GM18867 (cell line): ENCODE data around the gene KIAA1217.
A peak's percentile ranks its signal among the peaks of the same experiment; 100 is the strongest.
"Not testable (repeated sequence)": the region's sequence is repeated elsewhere in the genome, so short reads cannot be mapped to it uniquely, and the experiment has no call there.

Experiments used
- ATAC-seq: cut with Tn5 transposase; IDR thresholded peaks from one replicate; pipeline ENCODE4 v1.9.1; 2021; ENCODE audit warnings: mild to moderate bottlenecking, moderate library complexity; ENCODE audit not compliant: unreplicated experiment

The KIAA1217 gene

DNA sequence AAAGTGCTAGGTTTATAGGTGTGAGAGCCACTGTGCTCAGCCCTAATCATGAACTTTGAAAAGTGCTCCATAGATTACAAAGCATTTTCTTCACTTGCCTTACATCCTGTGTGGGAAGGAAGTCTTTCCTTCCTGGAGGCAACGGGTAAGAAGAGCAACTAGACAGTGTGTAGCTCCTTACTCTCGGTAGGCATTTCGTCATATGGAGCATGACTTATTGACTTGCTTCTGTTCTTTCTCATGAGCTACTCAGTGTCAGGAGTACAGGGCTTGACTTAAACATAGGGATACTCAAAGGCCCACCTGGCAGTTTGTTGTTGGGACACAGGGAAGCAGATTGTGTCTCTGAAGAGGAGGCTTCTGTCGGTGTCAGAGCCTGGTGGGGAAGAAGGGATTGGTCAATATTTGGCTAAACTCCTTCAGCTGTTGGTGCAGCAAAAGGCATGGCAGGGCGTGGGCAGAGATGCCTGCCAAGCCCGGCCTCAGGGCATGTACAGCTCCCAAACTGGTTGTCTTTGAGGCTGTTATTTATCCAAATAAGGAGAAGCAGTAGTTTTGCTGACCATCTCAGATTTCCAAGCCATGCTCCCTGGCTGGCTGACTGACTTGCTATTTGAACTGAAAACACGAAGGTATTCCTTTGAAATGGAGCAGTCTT is 248.9 kb downstream of the KIAA1217 start:
- no peak for ATAC-seq

DNA sequence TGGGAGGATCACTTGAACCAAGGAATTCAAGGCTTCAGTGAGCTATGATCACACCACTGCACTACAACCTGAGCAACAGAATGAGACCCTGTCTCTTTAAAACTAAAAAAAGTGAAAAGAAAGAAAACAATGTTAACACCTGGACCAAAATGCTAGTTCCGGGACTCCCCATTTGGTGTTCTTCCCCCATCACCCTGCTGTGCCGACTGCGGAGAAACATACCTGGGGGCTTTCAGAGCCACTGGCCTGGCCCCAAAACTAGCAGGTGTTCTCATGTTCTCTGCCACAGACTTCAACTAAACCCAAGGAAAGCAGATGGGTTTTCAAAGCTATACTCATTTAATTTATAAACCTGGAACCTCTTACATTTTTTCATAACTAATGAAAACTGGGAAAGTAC is 250.9 kb downstream of the KIAA1217 start:
- ATAC-seq = no peak

DNA sequence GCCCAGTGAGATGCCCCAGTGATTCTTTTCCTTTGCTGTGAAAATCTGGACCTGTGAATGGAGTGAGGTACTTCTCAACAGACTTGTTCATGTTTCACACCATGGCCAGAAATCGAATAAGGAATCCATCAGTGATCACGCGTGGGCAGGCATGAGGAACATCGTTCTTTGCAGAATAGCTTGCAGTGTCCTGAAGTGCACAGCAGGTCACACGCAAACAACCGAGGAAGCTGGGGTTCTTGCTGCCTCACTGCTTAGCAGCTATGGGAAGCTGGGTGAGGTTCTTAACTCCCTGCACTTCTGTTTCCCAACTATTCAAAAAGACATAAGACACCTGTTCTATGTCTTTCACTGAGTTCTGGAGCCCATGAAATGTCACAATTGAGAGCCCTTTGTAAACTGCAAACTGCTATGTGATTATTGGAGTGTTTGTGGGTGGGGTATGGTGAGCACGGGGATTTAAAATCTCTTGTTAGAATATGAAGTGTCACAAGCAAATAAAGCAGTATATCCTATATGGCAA is 253.4 kb downstream of the KIAA1217 start:
- ATAC-seq = no peak

- ATAC-seq = no peak
Measured at GRCh38 chr10:24462889-24463552, 254.1 kb downstream of the KIAA1217 start.

DNA sequence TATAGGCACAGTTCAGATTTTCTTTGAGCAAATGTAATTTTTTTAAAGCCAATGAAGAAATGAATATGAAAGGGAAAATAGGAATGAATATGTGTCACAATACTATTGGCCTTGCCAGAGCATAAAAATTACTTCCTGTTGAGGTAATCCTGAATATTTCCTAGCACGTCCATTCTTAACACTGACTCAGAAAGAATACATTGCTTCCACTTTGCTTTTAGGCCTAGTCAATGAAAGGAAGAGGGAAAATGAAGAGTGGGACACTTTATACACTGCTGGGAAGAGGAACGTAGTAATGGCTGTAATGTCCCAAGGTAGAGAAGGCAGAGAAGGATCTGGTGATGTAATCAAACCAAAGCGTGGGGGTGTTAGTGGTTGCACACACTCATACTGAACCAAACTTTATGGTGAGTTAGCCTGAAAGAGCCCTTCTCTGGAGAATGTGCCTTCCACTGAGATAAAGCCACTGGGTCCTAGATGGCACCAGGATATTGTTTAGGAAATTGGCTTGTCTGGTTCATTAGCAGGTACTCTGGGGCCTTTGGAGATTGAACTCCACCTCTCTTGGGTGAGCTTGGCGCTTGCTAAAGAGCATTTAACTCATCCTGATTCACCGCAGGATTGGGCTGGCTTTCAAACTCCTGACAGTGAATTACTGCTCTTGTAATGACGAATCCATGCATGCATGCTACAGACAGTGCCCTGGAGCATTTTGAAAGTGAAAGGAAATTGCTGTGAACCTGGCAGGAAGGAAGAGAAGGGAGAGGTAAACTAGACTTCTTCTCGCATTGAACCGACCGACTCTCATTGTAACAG is 254.9 kb downstream of the KIAA1217 start:
- ATAC-seq = peak; percentile 73

GRCh38 chr10:24465124-24465874 is 256.4 kb downstream of the KIAA1217 start:
- ATAC-seq = no peak

DNA sequence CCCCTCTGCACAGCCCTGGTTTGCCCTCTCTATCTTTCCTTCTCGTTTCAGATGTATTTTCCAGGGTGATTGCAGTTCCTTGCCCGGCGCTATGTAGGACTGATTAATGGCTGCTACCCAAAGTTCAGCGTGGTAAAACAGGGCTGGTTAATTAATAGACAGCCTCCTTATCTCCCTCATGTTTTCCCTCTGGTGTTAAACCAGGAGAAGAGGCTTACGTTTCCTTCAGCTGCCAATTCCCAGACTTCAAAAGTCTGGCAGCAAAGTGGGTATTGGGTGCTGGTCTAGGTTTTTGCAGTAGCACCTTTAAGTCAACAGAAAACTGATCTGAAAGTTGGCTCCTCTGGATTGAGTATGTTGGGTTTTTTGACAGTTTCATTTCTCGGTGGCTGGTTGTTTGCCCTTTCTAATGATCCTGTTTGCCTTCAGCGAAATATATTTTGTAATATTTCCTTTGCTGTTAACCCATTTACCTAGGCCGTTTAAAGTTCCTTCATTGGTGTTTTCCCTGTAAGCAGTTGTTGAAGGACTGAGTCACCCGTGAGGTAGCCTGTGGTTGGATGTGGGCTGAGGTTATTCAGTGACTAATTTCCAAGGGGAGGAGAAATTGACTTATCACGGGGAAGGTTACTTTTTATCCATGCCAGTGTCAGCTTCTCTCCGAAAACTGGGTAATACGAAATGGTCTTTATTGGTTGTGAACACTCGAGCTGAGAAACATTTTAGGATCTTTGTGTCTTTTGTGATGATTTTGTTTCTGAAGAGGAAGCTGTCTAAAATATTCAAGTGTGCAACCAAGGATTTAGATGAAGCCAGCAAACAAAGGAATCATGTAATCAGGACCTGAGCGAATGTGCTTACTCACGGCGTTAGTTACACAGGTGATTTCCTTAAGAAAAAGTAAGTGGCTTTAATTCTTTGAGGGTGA is 257.2 kb downstream of the KIAA1217 start:
- ATAC-seq = peak; percentile 61

GRCh38 chr10:24467136-24467535 is 258.2 kb downstream of the KIAA1217 start:
- no peak for ATAC-seq

GRCh38 chr10:24467605-24468004 is 258.7 kb downstream of the KIAA1217 start:
- ATAC-seq = no peak

DNA sequence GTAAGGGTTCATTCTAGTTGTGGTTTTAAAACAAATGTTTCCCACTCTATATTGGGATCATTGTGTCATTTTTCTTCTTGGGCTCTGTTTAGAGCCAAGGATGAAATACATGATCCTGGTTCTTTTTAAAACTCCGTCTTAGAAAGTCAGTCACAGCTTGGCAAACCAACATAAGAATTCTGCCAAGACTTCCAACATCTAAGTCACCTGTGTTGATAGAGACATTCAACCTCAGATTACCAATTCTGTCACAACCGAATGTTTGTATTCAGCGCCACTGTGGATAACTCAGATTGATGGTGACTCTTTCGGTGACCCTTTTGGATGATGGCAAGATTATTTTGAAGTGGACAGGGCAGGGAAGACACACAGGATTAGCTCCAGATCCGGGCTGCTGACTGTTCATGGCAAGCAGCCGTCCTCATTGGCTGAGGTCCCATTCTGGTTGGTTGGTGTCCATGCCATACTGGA is 259.4 kb downstream of the KIAA1217 start:
- no peak for ATAC-seq

DNA sequence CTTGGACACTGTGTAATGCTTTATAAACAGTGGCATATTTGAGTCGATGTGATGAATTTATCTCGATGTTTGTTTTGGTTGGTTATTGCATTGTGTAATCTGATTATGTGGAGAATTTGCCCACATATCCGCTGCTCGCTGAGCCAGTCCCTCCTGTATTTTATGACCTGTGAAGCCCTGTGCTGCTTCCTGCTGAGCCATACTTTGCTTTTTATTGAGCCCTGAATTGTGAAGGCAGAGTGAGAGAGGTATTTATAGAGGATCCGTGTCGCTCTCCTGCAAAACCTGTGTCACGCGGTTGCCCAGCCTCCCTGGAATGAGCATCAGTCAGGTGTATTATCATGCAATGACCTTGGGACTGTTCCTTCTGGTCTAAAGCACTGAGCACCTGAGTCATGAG is 261.1 kb downstream of the KIAA1217 start:
- ATAC-seq = no peak

GRCh38 chr10:24475598-24475997 is 266.7 kb downstream of the KIAA1217 start:
- no peak for ATAC-seq

DNA sequence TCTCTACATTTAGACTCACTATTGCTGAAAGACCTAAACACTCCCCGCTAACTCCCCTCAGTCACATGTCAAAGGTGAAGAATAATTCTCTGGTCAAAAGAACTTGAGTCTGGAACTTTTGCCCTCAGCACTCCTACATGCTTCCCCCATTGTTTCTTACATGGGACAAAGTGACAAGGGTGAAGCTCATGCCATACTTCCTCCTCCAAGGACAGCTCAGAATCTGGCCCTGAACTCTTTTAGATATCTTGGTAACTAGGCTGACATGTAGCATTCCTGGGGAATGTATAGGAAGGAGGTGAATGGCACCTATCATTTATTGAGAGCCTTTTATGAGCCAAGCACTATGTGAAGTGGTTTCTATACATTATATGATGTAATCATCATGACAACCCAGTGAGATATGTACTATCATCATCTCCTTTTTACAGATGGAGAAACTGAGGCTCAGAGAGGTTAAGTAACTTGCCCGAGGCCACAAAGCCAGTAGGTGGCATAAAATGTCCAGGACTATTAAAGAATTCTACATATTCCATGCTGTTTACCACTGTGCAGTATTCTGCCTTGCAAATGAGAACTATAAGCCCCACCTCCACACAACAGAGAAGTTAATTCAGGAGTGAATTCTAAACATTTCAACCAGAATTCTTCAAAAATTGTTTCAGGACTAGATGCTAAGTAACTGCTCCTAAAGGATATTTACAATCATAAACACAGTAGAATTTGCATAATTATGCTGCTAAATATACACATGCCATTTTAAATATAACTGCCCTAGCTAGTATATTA is 268.2 kb downstream of the KIAA1217 start:
- ATAC-seq = no peak

- no peak for ATAC-seq
Measured at GRCh38 chr10:24477915-24478314, 269.0 kb downstream of the KIAA1217 start.

GRCh38 chr10:24479806-24480205 is 270.9 kb downstream of the KIAA1217 start:
- ATAC-seq = no peak

GRCh38 chr10:24480447-24480846 is 271.5 kb downstream of the KIAA1217 start:
- ATAC-seq = no peak

GRCh38 chr10:24481241-24481640 is 272.3 kb downstream of the KIAA1217 start:
- ATAC-seq = no peak

DNA sequence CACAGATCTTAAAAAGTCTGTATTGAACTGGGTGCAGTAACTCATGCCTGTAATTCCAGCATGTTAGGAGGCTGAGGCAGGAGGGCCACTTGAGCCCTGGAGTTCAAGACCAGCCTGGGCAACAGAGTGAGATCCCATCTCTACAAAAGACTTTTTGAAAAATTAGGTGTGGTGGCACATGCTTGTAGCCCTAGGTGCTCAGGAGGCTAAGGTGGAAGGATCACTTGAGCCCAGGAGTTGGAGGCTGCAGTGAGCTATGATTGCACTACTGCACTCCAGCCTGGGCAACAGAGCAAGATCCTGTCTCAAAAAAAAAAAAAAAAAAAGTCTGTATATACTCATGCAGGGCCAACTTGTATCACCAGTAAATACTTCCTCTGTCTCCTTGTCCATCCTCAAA is 273.8 kb downstream of the KIAA1217 start:
- not testable (repeated sequence) for ATAC-seq

- peak; percentile 93 for ATAC-seq
Measured at GRCh38 chr10:24483701-24484100, 274.8 kb downstream of the KIAA1217 start.
